Spleen (tissue), 11 donors: ENCODE data around the gene FAM177B. TPM values are rescaled to one million over a fixed set of nuclear protein-coding genes. Genes with fewer than 3 reads are reported as not detected.

ENCODE experiments used
- DNase-seq: peaks from one replicate; pipeline ENCODE4 v3.0.0-alpha.2; 2020
- H3K27ac ChIP-seq, 8 donors: fragments of 200-600 bp; sonication (generic) in 7 of 8; 1 replicate in 4 of 8; 2 replicates in 4 of 8; pipeline versions ENCODE4 v1.5.0 to v1.8.0; 2016 to 2021; ENCODE audit warnings: inconsistent platforms in 4 of 8, mild to moderate bottlenecking in 4 of 8, moderate library complexity in 1 of 8
- H3K27me3 ChIP-seq, 7 donors: fragments of 200-600 bp; sonication (generic) in 6 of 7; replicated peaks in 1 of 7; 1 replicate in 4 of 7; 2 replicates in 3 of 7; pipeline versions ENCODE4 v1.5.0 to v1.8.0; 2016 to 2021; ENCODE audit warnings: inconsistent platforms in 3 of 7, mild to moderate bottlenecking in 1 of 7
- H3K36me3 ChIP-seq, 6 donors: fragments of 200-600 bp; sonication (generic) in 5 of 6; 1 replicate in 4 of 6; 2 replicates in 2 of 6; pipeline versions ENCODE4 v1.5.0 to v1.8.0; 2016 to 2021; ENCODE audit warnings: inconsistent platforms in 2 of 6
- H3K4me1 ChIP-seq, 6 donors: fragments of 200-600 bp; sonication (generic) in 5 of 6; 1 replicate in 3 of 6; 2 replicates in 3 of 6; pipeline versions ENCODE4 v1.5.0 to v1.8.0; 2016 to 2021; ENCODE audit warnings: inconsistent platforms in 3 of 6
- H3K4me3 ChIP-seq, 8 donors: fragments of 200-600 bp; sonication (generic) in 7 of 8; 1 replicate in 4 of 8; 2 replicates in 4 of 8; pipeline versions ENCODE4 v1.5.0 to v1.8.0; 2016 to 2021; ENCODE audit warnings: inconsistent platforms in 4 of 8, mild to moderate bottlenecking in 4 of 8, moderate library complexity in 2 of 8
- H3K9me3 ChIP-seq, 8 donors: fragments of 200-600 bp; sonication (generic) in 7 of 8; 1 replicate in 4 of 8; 2 replicates in 4 of 8; pipeline versions ENCODE4 v1.5.0 to v1.8.0; 2016 to 2021; ENCODE audit warnings: inconsistent platforms in 4 of 8
- POLR2A ChIP-seq, 3 donors: fragments of 450-650 bp; IDR thresholded peaks; one replicate each; pipeline ENCODE4 v1.5.1; 2017; ENCODE audit warnings: antibody characterized with exemption in 3 of 3, mild to moderate bottlenecking in 1 of 3
- POLR2AphosphoS5 ChIP-seq, 3 donors: sonication (generic); formaldehyde crosslinking; IDR thresholded peaks; one replicate each; pipeline ENCODE4 v1.5.1; 2017; ENCODE audit warnings: antibody characterized with exemption in 3 of 3
- WGBS, 5 donors: extraction: QIAGEN DNeasy Blood & Tissue Kit in 3 of 5; methylation state at CpG; one replicate each; pipeline versions ENCODE4 v1.1.5 to v1.1.7; 2013 to 2018; 5-methylcytosine and 5-hydroxymethylcytosine counted together
- intact Hi-C: fragments of 100-400 bp; cut with DNase I; formaldehyde crosslinking; loops from one replicate; pipeline ENCODE4 v1.15.0; 2023; ENCODE audit warnings: low total_unique reads
- polyA plus RNA-seq, 3 donors: library from polyadenylated mRNA; stranded (reverse); fragments of 200-250 nt; gene quantifications; one replicate each; pipeline ENCODE4 v1.2.1, GENCODE V29; 2013
- total RNA-seq, 7 donors: library from RNA; depleted of rRNA in 3 of 7; stranded (reverse); fragments of >200 nt in 3 of 7; fragmentation: NEBNext Ultra II Directional in 4 of 7; extraction: Animal tissue kit (Norgen Biotek cat#: 25700) in 4 of 7; gene quantifications; one replicate each; pipeline versions ENCODE4 v1.1.0 to v1.2.1, GENCODE V29; 2016 to 2021
- TF ChIP-seq, protein P1 (sequence below), 11 experiments: fragments of 200-600 bp in 7 of 11; fragments of 450-650 bp in 4 of 11; sonication (generic) in 4 of 11; IDR thresholded peaks in 8 of 11; conservative IDR thresholded peaks in 3 of 11; 1 replicate in 7 of 11; 2 replicates in 4 of 11; pipeline versions ENCODE4 v1.4.0 to v1.8.0; 2016 to 2021; ENCODE audit warnings: antibody characterized with exemption in 11 of 11, inconsistent platforms in 4 of 11, mild to moderate bottlenecking in 1 of 11
- donor health status: healthy with polysubstance abuse.
- donor health status: DM: no; HTN: no; CAD: no; lungs with moderate emphysema.
- donor health status: DM: no; HTN: no; CAD: no.
- donor health status: Bipolar disorder and iron deficiency.
- donor health status: healthy.
- donor health status: DM: no; HTN: no; CAD: no.
- donor health status: DM: yes; HTN: yes; CAD: no.

The FAM177B gene
- total and polyA plus RNA-seq, 10 donors = 0.91 to 19.1 (median 6.8) TPM

DNA sequence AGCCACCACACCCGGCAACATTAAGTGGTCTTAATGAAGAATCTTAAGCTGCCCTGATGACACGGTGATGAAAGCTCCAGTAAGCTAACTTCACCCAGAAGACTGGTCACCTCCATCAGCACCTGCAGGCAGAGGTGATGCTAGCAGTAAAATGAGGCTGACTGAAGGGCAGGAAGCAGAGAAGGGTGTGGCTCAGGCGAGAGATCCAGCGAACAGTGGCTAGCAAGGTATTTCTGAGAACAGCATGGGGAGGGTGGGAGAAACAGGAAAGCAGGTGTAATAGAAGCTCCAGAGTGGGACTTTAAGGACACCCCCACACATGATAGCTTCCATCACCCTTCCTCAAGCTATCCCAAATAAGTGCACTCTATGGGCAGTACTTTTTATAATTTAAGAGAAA lies 62.0 kb downstream of the FAM177B start:
- Histone ChIP-seq H3K36me3 (no peaks in the 10 kb centered on the region), H3K27ac (no peak overlapping the region), H3K9me3 (no peaks in the 10 kb centered on the region), H3K4me1 (peaks cover 0 to 11% (median 0%) of the 10 kb centered on the region in 6 donors), H3K27me3 (no peaks in the 10 kb centered on the region), H3K4me3 (no peak overlapping the region)
- TF ChIP-seq POLR2A (IDR thresholded peaks at IDR 0.05) (no peak), POLR2AphosphoS5 (IDR thresholded peaks at IDR 0.05) (no peak)
- TF ChIP-seq, protein P1, sequence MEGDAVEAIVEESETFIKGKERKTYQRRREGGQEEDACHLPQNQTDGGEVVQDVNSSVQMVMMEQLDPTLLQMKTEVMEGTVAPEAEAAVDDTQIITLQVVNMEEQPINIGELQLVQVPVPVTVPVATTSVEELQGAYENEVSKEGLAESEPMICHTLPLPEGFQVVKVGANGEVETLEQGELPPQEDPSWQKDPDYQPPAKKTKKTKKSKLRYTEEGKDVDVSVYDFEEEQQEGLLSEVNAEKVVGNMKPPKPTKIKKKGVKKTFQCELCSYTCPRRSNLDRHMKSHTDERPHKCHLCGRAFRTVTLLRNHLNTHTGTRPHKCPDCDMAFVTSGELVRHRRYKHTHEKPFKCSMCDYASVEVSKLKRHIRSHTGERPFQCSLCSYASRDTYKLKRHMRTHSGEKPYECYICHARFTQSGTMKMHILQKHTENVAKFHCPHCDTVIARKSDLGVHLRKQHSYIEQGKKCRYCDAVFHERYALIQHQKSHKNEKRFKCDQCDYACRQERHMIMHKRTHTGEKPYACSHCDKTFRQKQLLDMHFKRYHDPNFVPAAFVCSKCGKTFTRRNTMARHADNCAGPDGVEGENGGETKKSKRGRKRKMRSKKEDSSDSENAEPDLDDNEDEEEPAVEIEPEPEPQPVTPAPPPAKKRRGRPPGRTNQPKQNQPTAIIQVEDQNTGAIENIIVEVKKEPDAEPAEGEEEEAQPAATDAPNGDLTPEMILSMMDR (IDR thresholded peaks at IDR 0.05 in 8 of 11, conservative IDR thresholded peaks at IDR 0.05 in 3 of 11) = no peak
- intact Hi-C loops = no loop called here
- no peak for DNase-seq
- 70 to 75% (median 72%) methylated on average over 4 of the region's 4 CpGs for WGBS, 5 donors

Other genes with a start within 250 kb of the FAM177B start
- 1 to 10 TPM in 1 of 7 donors, under 1 TPM in 2, not detected in 4; 0.13 to 1.1 (median 0.54) TPM for gene HHIPL2, start 189.1 kb upstream of the FAM177B start, total RNA-seq
- under 1 TPM; 0.10 to 0.93 (median 0.18) TPM for gene HHIPL2, start 189.1 kb upstream of the FAM177B start, polyA plus RNA-seq
- gene TAF1A, start 147.3 kb upstream of the FAM177B start, total RNA-seq = 10 to 100 TPM in 6 of 7 donors, 1 to 10 TPM in 1; 7.9 to 14.9 (median 11.8) TPM
- 1 to 10 TPM; 4.0 to 5.2 (median 4.9) TPM for gene TAF1A, start 147.3 kb upstream of the FAM177B start, polyA plus RNA-seq
- gene MIA3, start 119.1 kb upstream of the FAM177B start, total RNA-seq = 10 to 100 TPM; 41.6 to 68.8 (median 56.5) TPM
- 10 to 100 TPM; 25.4 to 31.8 (median 26.0) TPM for gene MIA3, start 119.1 kb upstream of the FAM177B start, polyA plus RNA-seq
- gene AIDA, start 24.7 kb upstream of the FAM177B start, total RNA-seq = 10 to 100 TPM; 42.7 to 57.8 (median 53.0) TPM
- gene AIDA, start 24.7 kb upstream of the FAM177B start, polyA plus RNA-seq = 10 to 100 TPM; 33.0 to 50.3 (median 39.8) TPM
- 10 to 100 TPM; 35.5 to 76.6 (median 57.5) TPM for gene BROX, start 24.6 kb upstream of the FAM177B start, total RNA-seq
- gene BROX, start 24.6 kb upstream of the FAM177B start, polyA plus RNA-seq = 10 to 100 TPM; 18.5 to 24.6 (median 20.6) TPM
- 10 to 100 TPM in 3 of 7 donors, 1 to 10 TPM in 4; 4.4 to 14.3 (median 8.3) TPM for gene DISP1, start 77.8 kb downstream of the FAM177B start, total RNA-seq
- gene DISP1, start 77.8 kb downstream of the FAM177B start, polyA plus RNA-seq = 1 to 10 TPM; 1.5 to 1.9 (median 1.8) TPM